HT1080 (cell line): ENCODE measurements around the gene TTLL3. TPM values are rescaled to one million over a fixed set of nuclear protein-coding genes. Genes with fewer than 3 reads are reported as not detected.
A peak's percentile ranks its signal among the peaks of the same experiment; 100 is the strongest.

Experiments
- DNase-seq: peaks from one replicate; pipeline ENCODE4 v3.0.0-alpha.2; 2015; ENCODE audit warnings: low read depth
- total RNA-seq: library from RNA; depleted of rRNA; stranded (reverse); fragments of >200 nt; shearing (Covaris generic); gene quantifications from 2 replicates; pipeline ENCODE4 v1.2.3, GENCODE V29; 2014

Gene TTLL3
- total RNA-seq, 1 experiment from 2014 or later, result 1.4 TPM

DNA sequence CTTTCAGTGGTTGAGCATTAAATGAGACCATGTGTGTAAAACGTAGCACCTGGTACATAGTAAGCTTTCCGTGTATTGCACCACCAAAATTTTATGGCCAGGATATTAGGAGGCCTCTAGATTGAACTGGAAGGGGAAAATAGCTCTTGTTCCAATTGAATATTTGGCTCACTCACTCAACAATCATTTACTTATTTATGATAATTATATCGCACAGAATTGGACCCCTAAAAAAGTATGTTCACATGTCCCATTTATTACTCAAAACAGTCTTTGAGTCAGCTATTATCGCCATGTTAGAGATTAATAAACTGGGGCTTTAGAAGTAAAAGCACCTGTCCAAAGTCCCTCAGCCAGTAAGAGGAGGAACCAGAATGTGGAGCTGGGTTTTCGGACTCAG is 5.1 kb upstream of the TTLL3 start:
- DNase-seq, result no peak

DNA sequence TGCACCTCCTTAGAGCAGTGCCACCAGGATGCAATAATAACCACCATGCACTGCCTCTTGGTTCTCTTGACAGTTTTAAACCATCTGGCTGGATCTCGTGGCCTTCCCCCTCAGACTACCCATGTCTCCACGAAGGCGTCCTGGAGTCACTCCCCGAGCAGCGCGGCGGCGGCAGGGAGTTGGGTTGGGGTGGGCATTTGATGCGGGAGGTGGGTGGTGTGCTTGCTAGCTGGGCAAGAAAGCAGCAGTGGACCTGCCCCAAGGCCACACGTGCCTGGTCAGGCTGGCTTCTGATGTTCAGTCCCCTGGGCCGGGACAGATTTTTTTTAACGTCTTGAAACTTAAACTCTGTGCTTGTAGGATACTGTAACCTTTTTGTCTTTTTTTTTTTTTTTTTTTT is 3.9 kb upstream of the TTLL3 start:
- no peak for DNase-seq

DNA sequence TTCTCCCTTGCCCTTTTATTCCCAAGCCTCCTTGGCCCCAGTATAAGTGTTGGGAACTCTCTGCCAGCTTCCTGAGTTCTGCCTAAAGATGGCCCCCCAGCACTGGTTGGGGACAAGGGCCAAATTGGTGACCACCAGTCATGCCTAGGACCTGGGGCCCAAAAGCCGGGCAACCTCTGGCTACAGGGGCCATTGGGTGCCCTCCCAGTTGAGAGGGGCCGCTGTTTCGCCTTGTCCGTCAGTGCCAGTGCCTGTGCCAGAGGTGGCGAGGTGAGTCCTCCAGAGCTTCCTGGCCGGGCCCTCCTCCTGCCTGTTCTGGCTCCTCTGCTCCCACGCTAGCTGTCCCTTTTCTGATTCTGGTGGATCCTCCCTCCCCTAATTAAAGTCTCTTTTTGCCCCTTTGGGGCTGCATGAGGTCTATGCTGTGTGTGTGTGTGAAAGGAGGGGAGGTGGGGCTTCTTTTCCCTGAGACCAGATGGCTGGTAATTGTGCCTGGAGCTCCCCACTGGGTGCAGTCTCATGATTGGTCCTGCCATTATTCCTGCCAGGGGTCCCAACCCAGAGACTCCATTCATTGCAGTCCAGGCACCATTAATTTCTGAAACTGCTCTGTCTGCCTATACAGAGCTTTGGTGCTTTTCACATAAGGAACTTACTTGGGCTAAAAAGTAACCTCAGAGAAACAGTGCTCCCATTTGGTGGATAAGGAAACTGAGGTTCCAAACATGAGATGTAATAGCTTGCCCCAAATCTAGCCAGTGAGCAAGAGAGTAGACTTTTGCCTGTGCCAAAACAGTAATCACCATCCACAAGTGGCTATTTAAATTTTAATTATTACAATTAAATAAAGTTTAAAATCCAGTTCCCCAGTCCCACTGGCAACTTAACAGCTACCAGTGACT is 3.1 kb upstream of the TTLL3 start:
- no peak for DNase-seq

DNA sequence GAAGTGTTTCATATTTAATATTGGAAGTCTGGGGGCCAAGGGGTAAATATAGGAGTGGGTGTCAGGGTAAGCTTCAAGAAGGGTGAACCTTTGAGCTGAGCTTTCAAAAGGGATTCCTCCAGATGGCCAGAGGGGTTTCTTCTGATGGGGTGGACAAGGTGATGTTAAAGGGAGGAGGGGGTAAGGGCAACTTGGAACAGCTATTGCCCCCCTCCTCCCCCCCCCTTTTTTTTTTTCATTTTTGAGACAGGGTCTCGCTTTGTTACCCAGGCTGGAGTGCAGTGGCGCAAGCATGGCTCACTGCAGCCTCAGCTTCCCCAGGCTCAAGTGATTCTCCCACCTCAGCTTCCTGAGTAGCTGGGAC is 2.1 kb upstream of the TTLL3 start:
- no peak for DNase-seq

DNA sequence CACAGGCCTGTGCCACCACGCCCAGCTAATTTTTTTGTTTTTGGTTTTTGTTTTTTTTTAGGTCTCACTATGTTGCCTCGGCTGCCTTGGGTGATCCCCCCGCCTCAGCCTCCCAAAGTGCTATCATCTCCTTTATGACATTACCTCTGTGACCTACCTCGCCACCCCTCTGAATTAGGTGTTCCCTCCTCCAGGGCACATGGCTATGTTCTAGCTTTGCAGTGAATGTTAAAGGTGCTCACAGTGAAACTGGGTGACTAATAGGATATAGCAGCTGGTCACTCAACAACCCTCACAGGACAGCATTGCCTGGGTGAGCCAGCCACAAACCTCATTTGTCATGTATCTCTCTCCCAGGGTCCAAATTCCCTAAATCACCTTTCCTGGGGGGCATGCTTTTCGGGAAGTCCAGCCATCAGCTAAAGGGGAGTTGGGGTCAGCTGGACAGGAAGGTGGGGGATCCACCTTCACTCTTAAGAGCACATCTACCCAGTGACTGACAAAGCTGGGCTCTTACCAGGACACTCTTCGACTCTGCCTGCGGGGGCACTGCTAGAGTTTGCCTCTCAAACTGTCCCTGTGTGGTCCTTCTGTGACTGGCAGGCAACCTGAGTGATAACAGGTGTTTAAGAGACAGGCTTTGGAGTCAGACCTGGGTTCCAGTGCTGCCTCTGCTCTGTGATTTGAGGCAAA is 1.6 kb upstream of the TTLL3 start:
- DNase-seq, result peak; percentile 59

DNA sequence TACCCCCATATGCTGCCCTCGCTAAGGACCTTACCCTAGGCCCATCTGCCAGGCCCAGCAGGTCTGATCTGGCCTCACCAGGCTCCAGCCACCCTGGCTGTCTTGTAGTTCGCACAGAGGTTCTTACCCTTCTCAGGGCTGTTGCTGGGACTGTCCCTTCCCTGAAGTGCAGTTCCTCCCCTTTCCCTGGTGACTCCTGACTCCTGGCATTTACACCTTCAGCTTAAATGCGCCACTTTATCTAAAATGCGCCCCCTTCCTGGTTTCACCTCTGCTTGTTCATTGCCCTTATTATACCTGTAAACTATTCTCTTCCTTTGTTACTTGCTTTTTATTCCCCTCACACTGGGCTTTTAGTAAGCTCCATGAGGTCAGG is 835 bp upstream of the TTLL3 start:
- DNase-seq, result no peak

DNA sequence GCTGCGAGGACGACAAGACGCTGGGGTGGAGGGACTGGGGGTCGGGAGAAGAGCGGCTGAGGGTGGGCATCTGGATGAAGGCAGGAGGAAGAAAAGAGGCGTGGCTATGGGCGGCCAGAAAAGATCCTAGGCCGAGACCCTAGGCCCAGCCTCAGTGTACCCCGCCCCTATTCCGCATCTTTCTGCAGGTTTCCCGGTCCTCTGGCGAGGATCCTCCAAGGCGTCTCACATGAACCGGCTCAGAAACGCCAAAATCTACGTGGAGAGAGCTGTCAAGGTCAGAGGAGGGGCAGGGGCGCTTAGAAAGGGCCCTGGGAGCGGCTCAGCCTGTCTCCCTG is 340 bp downstream of the TTLL3 start:
- DNase-seq, result no peak

DNA sequence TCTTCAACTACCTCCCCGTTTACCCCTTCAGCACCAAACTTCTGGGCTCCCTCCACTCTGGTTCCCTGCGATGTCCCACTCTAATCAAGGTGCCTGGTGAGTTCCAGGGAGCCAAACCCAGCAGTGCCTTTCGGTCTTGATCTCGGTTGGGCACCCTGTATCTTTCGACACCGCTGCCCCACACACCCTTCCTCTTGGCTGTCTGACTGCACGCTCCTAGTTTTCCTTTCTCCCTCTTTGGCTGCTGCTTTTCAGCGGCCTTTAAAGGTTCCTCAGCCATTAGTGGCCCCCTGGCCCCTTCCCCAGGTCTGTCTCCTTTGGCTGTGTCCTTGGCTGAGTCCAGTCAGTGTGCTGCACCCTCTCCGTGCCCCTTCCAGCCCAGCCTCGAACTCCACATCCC is 784 bp downstream of the TTLL3 start:
- no peak for DNase-seq

DNA sequence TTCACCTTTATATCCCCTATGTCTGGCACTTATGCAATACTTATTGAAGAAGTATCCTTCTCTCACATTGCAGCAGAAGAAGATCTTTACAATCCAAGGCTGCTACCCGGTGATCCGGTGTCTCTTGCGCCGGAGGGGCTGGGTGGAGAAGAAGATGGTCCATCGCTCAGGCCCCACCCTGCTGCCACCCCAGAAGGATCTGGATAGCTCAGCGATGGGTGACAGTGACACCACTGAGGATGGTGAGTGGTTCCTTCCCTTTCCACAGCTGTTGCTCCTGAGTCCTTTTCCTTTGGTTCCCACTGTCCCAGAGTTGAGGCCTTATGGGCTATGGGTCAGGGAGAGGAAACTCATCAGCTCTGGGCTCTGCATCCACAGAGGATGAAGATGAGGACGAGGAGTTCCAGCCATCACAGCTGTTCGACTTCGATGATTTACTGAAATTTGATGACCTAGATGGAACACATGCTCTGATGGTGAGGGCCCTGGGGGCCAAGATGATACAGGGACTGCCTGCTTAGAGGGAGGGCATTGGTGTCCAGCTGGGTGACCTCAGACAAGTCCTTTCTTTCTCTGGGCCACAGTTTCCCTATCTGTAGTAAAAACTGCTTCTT is 2.9 kb downstream of the TTLL3 start:
- DNase-seq, result no peak

DNA sequence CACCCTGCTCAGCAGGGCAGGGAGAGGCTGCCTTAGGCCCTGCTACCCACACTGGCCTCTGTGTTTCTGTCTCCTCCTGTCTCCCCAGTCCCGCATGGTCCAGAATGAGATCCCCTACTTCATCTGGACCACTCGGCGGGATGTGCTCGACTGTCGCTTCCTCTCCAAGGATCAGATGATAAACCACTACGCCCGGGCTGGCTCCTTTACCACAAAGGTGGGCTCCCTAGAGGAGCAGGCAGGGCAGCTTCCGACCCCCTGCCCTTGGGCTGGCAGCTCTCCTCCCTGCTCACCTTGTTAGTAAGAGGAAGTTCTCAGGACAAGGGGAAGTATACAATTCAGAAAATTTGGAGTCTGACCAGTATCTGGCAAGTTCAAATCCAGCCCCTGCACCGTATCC is 5.9 kb downstream of the TTLL3 start:
- no peak for DNase-seq

DNA sequence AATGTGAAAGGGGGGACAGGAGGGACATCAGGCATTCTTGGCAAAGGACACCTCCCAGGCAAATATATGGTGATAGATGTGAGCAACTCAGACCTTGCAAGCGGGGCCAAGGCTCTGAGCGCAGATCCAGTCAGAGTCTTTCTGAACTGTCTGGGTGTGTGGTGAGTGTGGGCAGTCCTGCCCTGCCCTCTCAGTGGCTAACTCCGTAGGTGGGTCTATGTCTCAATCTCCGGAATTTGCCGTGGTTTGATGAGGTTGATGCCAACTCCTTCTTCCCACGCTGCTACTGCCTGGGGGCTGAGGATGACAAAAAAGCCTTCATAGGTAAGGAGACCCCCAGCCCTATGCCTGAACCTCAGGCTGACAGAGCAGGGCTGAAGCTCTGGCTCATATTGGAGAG is 7.4 kb downstream of the TTLL3 start:
- no peak for DNase-seq

DNA sequence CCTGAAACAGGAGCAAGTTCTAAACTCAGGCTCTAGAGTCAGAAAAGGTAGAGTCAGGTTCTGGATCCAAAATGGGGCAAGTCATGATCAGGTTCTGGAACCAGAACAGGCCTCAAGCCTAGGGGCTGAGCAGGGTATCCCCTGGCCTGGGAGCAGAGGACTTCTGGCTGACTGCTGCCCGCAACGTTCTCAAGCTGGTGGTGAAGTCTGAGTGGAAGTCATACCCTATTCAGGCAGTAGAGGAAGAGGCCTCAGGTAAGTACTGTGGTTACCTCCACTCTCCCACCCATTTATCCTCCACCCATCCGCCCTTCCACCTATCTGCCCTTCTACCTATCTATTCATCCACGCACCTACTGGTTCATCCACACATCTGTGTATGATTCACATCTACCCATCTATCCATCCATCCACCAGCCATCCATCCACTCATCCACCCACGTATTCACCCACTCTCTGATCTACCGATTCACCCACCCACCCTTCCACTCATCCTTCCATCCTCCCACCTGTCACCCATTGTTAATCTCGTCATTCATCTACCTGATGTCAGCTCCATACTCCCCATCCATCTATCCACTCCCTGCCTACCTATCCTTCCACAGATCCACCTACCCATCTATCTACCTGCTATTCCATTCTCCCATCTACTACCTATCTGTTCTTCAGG is 8.7 kb downstream of the TTLL3 start:
- no peak for DNase-seq

DNA sequence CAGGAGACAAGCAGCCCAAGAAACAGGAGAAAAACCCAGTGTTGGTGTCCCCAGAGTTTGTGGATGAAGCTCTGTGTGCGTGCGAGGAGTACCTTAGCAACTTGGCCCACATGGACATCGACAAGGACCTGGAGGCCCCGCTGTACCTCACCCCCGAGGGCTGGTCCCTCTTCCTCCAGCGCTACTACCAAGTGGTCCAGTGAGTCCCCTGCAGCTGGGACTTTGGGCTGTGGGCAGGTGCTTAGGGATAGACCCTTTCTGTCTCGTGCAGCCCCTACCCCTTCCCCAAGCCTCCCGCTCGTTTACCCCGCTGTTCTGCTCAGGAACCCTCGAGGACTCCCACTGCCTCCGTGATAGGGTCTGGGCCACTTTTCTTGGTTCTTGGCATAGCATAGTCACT is 10.5 kb downstream of the TTLL3 start:
- no peak for DNase-seq

DNA sequence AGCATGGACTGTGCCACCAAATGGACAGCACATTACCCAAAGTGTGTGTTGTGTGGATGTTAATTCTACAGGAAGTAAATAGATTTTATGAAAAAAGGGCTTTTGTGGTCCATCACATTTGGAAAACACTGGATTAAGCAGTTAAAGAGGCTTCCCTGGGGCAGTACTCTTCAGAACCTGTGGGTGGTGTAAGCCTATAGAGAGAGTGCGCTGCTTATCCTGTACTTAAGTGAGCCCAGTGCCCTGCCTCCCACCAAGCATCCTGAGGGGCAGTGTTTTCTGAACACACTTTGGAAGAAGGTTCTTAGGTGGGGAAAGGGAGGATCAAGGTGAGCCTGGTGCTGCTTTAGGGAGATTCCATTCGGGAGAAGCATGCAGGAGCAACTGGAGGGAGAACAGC is 10.9 kb downstream of the TTLL3 start:
- no peak for DNase-seq

DNA sequence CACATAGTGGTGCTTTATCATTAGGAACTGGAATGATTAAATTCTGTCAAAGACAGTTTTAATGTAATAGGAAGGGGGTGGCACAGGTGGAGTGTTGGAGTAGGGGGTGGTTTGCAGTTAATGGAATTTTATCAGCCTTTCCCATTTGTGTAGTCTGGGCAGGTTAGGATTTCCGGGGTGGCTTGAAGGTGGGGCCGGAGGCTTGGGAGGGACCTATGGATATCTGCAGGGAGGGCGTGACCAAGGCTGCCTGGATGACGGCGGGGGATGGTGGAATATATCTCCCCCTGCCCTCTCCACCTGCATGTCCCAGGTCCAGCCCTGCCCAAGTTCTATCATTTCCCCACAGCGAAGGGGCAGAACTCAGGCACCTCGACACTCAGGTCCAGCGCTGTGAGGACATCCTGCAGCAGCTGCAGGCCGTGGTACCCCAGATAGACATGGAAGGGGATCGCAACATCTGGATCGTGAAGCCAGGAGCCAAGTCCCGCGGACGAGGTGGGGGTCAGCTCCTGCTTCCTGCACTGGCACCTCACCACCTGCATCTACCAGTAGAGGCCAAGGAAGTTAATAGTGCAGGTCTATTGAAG is 15.5 kb downstream of the TTLL3 start:
- no peak for DNase-seq

DNA sequence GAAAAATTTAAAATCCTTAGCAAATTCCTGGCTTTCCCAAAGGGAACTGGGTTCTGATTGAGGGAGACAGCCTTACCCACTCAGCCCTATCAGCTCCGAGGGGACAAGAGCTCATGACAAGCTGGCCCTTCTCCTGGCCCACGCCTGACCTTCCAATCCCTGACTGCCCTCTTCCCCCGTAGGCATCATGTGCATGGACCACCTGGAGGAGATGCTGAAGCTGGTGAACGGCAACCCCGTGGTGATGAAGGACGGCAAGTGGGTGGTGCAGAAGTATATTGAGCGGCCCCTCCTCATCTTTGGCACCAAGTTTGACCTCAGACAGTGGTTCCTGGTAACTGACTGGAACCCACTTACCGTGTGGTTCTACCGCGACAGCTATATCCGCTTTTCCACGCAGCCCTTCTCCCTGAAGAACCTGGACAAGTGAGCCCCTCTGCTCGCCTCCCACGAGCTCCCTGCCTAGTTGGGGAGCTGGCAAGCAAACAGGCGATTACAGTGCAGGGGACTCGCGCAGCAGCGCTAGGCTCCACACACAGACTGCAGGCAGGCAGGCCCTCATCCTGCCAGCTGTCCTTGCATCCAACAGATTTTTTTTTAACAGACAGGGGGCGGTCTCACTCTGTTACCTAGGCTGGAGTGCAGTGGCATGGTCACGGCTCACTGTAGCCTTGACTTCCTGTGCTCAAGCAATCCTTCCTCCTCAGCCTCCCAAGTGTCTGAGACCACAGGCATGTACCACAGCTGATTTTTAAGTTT is 16.9 kb downstream of the TTLL3 start:
- DNase-seq, result peak; percentile 56

DNA sequence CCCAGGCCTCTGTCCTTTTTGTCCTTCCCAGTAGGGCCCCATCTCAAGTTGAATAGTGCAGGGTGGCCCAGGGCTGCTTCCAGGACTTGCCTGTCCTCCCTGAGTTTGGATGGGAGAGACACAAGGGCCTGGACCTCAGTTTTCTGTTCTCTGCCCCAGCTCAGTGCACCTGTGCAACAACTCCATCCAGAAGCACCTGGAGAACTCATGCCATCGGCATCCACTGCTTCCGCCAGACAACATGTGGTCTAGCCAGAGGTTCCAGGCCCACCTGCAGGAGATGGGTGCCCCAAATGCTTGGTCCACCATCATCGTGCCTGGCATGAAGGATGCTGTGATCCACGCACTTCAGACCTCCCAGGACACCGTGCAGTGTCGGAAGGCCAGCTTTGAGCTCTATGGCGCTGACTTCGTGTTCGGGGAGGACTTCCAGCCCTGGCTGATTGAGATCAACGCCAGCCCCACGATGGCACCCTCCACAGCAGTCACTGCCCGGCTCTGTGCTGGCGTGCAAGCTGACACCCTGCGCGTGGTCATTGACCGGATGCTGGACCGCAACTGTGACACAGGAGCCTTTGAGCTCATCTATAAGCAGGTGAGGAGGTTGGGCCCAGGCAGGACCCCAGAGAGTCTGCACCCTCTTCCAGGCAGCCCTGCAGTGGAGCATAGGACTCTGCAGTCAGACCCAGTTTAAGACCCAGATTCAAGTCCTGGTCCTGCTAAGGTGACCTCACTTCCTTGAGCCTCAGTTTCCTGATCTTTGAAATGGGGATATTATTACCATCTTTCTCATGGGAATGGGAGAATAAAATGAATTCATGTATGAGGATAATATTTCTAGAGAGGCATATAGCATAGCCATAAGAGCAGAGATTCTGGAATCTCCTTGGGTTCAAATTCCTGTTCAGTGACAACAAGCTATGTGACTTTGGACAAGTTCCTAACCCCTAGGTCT is 19.0 kb downstream of the TTLL3 start:
- DNase-seq, result no peak

DNA sequence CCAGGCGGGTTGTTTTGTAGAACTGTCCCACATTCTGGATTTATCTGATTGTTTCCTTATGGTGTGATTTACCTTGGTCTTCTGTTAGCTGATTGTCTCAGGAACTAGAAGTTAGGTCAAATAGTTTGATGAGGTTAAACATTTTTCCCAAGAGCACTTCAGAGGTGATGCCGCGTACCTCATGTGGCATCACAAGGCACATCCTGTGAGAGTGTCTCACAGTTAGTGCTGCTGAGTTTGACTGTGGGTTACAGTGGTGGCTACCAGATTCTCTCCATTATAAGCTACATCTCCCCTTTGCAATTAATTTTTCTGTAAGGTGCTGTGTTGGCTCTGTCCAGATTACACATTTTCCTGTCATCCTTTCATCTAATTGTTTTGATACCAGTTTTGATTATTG is 21.2 kb downstream of the TTLL3 start:
- DNase-seq, result no peak

DNA sequence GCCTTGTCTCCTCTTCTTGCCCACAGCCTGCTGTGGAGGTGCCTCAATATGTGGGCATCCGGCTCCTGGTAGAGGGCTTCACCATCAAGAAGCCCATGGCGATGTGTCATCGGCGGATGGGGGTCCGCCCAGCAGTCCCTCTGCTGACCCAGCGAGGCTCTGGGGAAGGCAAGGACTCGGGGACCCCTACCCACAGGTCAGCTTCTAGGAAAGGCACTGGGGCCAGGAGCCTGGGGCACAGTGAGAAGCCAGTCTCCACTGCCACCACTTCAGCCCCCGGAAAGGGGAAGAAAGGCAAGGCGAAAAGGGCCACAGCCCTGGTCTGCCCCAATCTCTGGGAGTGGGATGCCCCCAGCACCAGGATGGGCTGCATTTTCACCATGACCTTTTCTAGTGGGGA is 23.0 kb downstream of the TTLL3 start:
- no peak for DNase-seq
